Retinal pigment epithelial cell (primary cell): ENCODE results near the gene GNLY.

Experiments
- DNase-seq: peaks from one replicate; pipeline ENCODE4 v3.0.0-alpha.2; 2010; ENCODE audit warnings: low read depth
- H3K4me3 ChIP-seq: 2 replicates; pipeline ENCODE4 v1.5.1; 2011; ENCODE audit warnings: mild to moderate bottlenecking, low read length, control low read depth, moderate library complexity
- TF ChIP-seq, protein P1 (sequence below): conservative IDR thresholded peaks from 2 replicates; pipeline ENCODE4 v1.5.1; 2011; ENCODE audit warnings: low read depth, low read length, control low read depth, inconsistent platforms

GNLY gene

GRCh38 chr2:85673716-85674375, 20.3 kb upstream of the GNLY start:
- DNase-seq, result no peak
- no peak overlapping the region for H3K4me3 ChIP-seq
- TF ChIP-seq, protein P1, sequence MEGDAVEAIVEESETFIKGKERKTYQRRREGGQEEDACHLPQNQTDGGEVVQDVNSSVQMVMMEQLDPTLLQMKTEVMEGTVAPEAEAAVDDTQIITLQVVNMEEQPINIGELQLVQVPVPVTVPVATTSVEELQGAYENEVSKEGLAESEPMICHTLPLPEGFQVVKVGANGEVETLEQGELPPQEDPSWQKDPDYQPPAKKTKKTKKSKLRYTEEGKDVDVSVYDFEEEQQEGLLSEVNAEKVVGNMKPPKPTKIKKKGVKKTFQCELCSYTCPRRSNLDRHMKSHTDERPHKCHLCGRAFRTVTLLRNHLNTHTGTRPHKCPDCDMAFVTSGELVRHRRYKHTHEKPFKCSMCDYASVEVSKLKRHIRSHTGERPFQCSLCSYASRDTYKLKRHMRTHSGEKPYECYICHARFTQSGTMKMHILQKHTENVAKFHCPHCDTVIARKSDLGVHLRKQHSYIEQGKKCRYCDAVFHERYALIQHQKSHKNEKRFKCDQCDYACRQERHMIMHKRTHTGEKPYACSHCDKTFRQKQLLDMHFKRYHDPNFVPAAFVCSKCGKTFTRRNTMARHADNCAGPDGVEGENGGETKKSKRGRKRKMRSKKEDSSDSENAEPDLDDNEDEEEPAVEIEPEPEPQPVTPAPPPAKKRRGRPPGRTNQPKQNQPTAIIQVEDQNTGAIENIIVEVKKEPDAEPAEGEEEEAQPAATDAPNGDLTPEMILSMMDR, result no peak

- no peak overlapping the region for H3K4me3 ChIP-seq
- TF ChIP-seq, protein P1, result no peak
- DNase-seq, result no peak
Measured at GRCh38 chr2:85674417-85674816, 19.7 kb upstream of the GNLY start.

DNA sequence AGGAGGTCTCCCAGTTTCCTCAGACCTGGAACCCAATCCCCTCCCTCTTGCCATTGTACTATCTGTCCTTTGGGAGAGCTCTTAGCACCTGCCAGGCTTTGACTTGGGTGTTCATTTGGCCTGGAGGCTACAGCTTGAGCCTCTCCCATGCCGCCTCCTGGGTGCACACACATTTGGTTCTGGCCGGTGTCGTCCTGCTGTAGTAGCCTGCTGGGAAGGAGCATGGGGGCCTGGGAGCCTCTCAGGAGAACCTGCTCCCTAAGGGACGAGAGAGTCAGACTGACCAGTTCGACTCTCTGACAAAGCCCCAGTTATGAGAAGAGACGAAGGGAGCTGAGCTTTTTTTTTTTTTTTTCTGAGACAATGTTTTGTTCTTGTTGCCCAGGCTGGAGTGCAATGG, 18.7 kb upstream of the GNLY start:
- TF ChIP-seq, protein P1, result no peak
- no peak for DNase-seq
- no peak overlapping the region for H3K4me3 ChIP-seq

DNA sequence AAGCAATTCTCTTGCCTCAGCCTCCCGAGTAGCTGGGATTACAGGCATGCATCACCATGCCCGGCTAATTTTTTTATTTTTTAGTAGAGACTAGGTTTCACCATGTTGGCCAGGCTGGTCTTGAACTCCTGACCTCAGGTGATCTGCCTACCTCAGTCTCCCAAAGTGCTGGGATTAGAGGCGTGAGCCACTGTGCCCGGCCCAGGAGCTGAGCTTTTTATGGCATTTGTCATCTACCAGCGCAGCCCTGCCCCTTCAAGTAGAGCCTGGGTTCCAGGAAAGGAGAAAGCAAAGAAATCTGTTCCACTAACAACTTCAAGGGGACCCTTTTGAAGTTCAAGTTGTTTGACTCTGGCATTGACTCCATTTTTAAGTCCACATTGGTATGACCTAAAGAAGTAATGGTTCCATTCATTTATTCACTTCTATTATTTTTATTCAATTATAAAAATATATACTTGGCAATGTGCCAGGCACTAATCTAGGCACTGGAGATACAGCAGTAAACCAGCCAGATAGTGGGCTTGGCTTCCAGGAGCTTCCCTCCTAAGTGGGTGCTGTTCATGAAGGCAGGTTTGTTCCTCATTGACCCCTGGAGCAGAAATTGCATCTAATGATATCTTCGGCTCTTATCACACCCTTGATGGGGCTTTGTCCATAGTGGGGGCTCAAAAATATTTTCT, 18.2 kb upstream of the GNLY start:
- TF ChIP-seq, protein P1, result no peak
- DNase-seq, result no peak
- no peak overlapping the region for H3K4me3 ChIP-seq

- TF ChIP-seq, protein P1, result no peak
- DNase-seq, result no peak
- no peak overlapping the region for H3K4me3 ChIP-seq
Measured at GRCh38 chr2:85678377-85678776, 15.8 kb upstream of the GNLY start.

DNA sequence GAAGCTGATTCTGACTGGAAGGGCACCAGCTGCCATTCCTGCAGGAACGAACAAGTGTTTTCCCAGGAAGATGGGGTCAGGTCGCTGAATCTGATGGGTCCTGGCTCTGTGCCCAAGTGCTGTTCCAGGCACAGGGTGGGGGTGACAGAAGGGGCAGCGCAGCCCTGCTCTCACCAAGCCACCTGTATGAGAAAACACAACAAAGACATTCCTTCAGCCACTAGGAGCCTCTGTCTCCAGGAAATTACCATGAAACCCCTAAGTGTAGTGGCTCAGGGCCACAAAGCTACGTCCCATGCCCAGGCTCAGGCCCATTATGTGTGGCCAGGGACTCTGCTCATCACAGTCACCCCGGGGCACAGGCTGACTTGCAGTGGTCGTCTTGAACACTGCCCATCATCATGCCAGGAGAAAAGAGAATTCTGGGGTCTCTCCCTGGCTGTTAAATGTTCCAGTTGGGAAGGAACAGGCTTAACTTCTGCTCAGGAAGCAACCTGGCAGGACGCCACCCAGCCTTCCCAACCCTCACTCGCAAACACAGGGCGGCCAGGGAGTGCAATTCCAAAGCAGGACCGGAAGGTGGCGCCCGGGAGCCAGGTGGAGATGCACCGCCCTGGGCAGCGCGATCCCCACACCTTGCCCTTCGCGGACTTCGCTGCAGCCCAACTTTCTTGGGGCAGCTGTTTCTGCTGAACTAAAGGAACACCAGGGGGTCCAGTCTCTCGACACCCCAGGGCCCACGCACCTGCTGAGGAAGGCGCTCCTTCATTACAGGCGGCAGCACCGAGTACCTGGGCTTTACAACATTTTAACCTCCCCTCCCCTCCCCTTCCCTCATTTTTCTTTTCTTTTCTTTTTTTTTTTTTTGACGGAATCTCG, 15.1 kb upstream of the GNLY start:
- no peak overlapping the region for H3K4me3 ChIP-seq
- TF ChIP-seq, protein P1, result peak; percentile 97
- DNase-seq, result peak; percentile 51
